Activated CD4-positive, alpha-beta T cell treated with anti-CD3 and anti-CD28 coated beads, Interleukin-2, amount 50 U/mL, for 48 hours (primary cell): ENCODE data around the gene KRT84.

Experiments used
- DNase-seq, 2 experiments: peaks; one replicate each; pipeline ENCODE4 v3.0.0-alpha.2; 2020

The KRT84 gene

GRCh38 chr12:52385226-52385702 is at the start of gene KRT84:
Gene KRT84, minus strand, starts transcription at chr12:52385652. Its CDS starts 67 bp downstream, at chr12:52385585.
- no peak for DNase-seq

GRCh38 chr12:52434760-52435530 is 49.5 kb upstream of the KRT84 start:
- DNase-seq = no peak

GRCh38 chr12:52434081-52434733 is 48.8 kb upstream of the KRT84 start, which contains the start of gene KRT75:
Gene KRT75, minus strand, starts transcription at chr12:52434371. Its CDS starts 67 bp downstream, at chr12:52434304.
- DNase-seq = no peak

- DNase-seq = no peak
These were observed 48.1 kb upstream of the KRT84 start for GRCh38 chr12:52433501-52434080.

GRCh38 chr12:52432559-52433207 is 47.2 kb upstream of the KRT84 start:
- DNase-seq = no peak

- DNase-seq = peak in 1 of 2 experiments; percentile 3
These were observed 42.7 kb upstream of the KRT84 start for GRCh38 chr12:52428121-52428520.

- DNase-seq = no peak
These were observed 41.6 kb upstream of the KRT84 start for GRCh38 chr12:52427083-52427482.

- no peak for DNase-seq
These were observed 40.6 kb upstream of the KRT84 start for GRCh38 chr12:52426034-52426433.

GRCh38 chr12:52425466-52425865 is 40.0 kb upstream of the KRT84 start:
- no peak for DNase-seq

GRCh38 chr12:52423661-52424500 is 38.4 kb upstream of the KRT84 start:
- DNase-seq = no peak

- no peak for DNase-seq
These were observed 37.6 kb upstream of the KRT84 start for GRCh38 chr12:52423035-52423434.

GRCh38 chr12:52419656-52420055 is 34.2 kb upstream of the KRT84 start:
- DNase-seq = no peak

GRCh38 chr12:52418576-52419110 is 33.2 kb upstream of the KRT84 start:
- DNase-seq = no peak

GRCh38 chr12:52417740-52418139 is 32.3 kb upstream of the KRT84 start:
- DNase-seq = no peak

GRCh38 chr12:52416795-52417194 is 31.3 kb upstream of the KRT84 start:
- DNase-seq = no peak

GRCh38 chr12:52415870-52416750 is 30.7 kb upstream of the KRT84 start:
- DNase-seq = no peak

GRCh38 chr12:52414936-52415335 is 29.5 kb upstream of the KRT84 start:
- no peak for DNase-seq

GRCh38 chr12:52413782-52414345 is 28.4 kb upstream of the KRT84 start:
- DNase-seq = no peak

GRCh38 chr12:52413202-52413601 is 27.8 kb upstream of the KRT84 start:
- DNase-seq = no peak

GRCh38 chr12:52411815-52412214 is 26.4 kb upstream of the KRT84 start:
- no peak for DNase-seq
